ENCODE measurements around the gene IRS4.

Gene IRS4

DNA sequence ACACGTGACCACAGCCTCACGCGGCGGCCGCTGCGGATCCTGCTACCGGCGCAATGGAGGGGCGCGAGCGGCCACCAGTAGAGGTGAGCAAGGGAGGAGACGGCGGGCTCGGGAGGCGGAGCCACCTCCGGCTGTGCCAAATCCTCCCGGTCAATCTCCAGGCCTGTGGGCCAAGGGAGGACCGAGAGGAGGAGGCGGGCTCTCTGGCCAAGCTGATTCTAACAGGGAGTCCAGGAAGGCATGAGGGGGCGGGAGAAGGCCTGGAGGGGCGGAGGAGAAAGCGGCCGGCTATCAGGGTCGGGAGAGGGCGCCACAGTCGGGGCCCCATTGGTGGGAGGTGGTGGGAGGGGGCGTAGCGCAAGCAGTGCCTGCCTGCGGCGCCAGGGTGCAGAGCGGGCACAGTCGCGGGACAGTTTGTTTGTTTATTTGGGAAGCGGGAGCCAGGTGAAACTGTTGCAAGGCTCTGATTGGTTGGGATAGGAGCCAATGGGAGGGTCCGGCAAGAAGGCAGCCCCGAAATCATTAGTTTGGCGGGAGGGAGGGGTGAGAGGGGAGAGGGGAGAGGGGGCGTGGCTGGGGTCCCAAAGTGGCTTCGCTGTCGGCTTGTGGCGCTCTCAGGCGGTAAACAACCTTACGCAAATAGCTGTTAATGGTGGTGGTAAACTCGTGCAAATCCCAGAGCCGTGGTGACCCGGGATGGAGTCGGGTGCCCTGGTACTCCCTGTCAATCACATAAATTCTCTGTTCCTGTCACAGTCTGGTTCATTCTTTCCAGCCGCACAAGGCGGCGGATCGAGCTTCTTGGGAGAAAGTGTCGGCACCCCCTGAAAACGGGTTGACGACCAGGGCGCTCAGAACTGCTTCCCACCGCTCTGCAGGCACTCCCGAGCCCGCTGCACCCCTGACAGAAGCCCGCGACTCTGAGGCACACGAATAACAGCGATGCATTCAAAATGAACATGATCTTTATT, at the start of gene IRS4:
TSS of gene IRS4 (minus strand) at position 55 of the 971 bp plus-strand sequence.
- intact Hi-C loops (cut with DNase I; ENCODE audit: low total_unique reads), result no loop called here
- no peaks in the 10 kb centered on the region for H3K9me3 ChIP-seq
- peaks cover 0 to 20% (median 14%) of the 10 kb centered on the region in 4 donors for H3K4me1 ChIP-seq
- H3K27ac ChIP-seq, result no peak within 1 kb of the TSS
- H3K36me3 ChIP-seq, result no peaks in the 10 kb centered on the region
- peak within 1 kb of the TSS; percentile 45 to 54 for H3K4me3 ChIP-seq
- DNase-seq, result peak in 1 of 2 donors; percentile 64
- TF ChIP-seq, protein P1, sequence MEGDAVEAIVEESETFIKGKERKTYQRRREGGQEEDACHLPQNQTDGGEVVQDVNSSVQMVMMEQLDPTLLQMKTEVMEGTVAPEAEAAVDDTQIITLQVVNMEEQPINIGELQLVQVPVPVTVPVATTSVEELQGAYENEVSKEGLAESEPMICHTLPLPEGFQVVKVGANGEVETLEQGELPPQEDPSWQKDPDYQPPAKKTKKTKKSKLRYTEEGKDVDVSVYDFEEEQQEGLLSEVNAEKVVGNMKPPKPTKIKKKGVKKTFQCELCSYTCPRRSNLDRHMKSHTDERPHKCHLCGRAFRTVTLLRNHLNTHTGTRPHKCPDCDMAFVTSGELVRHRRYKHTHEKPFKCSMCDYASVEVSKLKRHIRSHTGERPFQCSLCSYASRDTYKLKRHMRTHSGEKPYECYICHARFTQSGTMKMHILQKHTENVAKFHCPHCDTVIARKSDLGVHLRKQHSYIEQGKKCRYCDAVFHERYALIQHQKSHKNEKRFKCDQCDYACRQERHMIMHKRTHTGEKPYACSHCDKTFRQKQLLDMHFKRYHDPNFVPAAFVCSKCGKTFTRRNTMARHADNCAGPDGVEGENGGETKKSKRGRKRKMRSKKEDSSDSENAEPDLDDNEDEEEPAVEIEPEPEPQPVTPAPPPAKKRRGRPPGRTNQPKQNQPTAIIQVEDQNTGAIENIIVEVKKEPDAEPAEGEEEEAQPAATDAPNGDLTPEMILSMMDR (IDR thresholded peaks at IDR 0.05), result no peak
- H3K27me3 ChIP-seq, result peaks cover 0 to 42% of the 10 kb centered on the region in 2 donors

DNA sequence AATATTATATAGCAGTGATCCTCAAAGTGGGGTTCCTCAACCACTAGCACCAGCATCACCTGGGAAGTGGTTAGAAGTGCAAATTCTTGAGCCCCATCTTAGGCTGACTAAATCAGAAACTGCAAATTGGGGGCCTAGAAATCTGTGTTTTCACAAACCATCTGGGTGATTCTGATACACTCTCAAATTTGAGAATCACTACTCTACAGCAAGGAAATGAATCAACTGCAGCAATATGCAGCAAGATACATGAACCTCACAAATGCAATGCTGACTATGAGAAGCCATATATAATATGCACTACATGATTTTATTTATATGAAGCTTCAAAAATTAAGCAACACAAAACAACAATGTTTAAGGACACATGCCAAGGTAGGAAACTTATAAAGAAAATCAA, 36.2 kb upstream of the IRS4 start:
- Histone ChIP-seq H3K9me3 (no peaks in the 10 kb centered on the region), H3K27ac (no peak overlapping the region), H3K4me3 (no peak overlapping the region), H3K27me3 (no peaks in the 10 kb centered on the region), H3K4me1 (no peaks in the 10 kb centered on the region), H3K36me3 (no peaks in the 10 kb centered on the region)
- DNase-seq, result no peak
- intact Hi-C loops (cut with DNase I; ENCODE audit: low total_unique reads), result no loop called here
- TF ChIP-seq, protein P1 (IDR thresholded peaks at IDR 0.05), result no peak

DNA sequence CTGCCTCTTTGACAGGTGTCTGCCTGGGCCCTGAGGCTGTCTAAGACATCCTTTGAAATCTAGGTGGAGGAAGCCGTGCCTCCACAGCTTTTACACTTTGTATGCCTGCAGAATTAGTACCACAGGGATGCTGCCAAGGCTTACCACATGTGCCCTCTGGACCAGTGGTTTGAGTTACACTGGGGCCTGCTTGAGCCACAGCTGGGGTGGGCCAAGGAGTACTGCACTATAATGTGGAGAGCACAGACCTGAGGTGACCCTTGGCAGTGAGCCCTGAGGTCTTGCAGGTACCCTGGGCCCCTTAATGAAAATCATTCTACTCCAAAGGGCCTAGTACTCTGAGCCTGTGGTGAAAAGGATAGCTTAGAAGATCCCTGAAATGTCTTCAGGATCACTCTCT, 27.2 kb upstream of the IRS4 start:
- Histone ChIP-seq H3K36me3 (no peaks in the 10 kb centered on the region), H3K9me3 (peaks cover 0 to 6% (median 0%) of the 10 kb centered on the region in 3 donors), H3K4me3 (no peak overlapping the region), H3K27ac (no peak overlapping the region), H3K27me3 (no peaks in the 10 kb centered on the region), H3K4me1 (no peaks in the 10 kb centered on the region)
- intact Hi-C loops (cut with DNase I; ENCODE audit: low total_unique reads), result no loop called here
- TF ChIP-seq, protein P1 (IDR thresholded peaks at IDR 0.05), result no peak
- no peak for DNase-seq

DNA sequence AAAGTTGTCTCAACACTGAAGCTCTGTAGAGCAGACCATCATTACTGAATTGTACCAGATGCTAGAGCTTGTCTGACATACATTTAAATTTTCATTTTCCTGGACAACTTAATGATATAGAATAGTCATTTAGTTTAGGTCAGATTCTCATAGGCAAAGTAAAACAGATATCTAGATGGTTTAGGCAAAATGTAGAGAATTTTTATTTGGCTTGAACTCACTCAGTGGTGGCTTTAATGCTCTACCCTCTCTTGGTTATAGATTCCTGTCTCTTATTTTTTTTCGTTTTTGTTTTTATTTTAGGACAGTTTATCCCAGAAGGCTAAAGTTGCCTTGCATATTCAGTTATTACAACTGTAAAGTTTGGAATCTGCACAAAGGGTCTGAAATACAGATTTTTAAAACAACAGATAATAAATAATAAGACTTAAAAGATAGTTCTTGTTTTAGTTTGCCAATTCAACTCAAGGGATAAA, 4.0 kb upstream of the IRS4 start:
- H3K27ac ChIP-seq, result no peak overlapping the region
- H3K4me1 ChIP-seq, result peaks cover 0 to 14% (median 9%) of the 10 kb centered on the region in 4 donors
- H3K4me3 ChIP-seq, result no peak overlapping the region
- no peaks in the 10 kb centered on the region for H3K36me3 ChIP-seq
- TF ChIP-seq, protein P1 (IDR thresholded peaks at IDR 0.05), result no peak
- H3K9me3 ChIP-seq, result no peaks in the 10 kb centered on the region
- H3K27me3 ChIP-seq, result peaks cover 0 to 23% of the 10 kb centered on the region in 2 donors
- DNase-seq, result no peak
- intact Hi-C loops (cut with DNase I; ENCODE audit: low total_unique reads), result no loop called here

DNA sequence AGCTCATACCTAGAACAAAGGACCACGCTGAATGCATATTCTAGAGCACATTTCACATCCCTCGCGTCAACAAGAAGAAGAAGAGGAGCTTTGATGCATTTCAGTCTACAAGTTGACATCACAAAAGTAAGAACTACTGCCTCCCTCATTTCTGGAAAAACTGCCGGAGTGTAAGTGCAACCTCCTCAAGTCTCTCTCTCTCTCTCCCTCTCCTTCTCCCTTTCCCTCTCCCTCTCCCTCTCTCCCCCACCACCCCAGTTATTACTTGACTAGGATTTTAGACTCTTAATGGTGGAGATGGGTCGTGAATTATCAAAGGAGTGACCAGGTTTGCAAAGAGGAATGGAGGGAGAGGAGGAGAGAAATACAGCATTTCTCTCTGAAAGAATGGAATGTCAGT, 1.4 kb upstream of the IRS4 start:
- H3K4me3 ChIP-seq, result no peak overlapping the region
- no peak for DNase-seq

More for the DNA sequence above, 1.4 kb upstream of the IRS4 start:
- no peaks in the 10 kb centered on the region for H3K9me3 ChIP-seq
- H3K4me1 ChIP-seq, result peaks cover 0 to 17% (median 11%) of the 10 kb centered on the region in 4 donors
- TF ChIP-seq, protein P1 (IDR thresholded peaks at IDR 0.05), result no peak
- H3K36me3 ChIP-seq, result no peaks in the 10 kb centered on the region
- H3K27me3 ChIP-seq, result peaks cover 0 to 43% of the 10 kb centered on the region in 2 donors
- no peak overlapping the region for H3K27ac ChIP-seq
- intact Hi-C loops (cut with DNase I; ENCODE audit: low total_unique reads), result no loop called here

Measured in tibial artery (tissue), 4 donors.